NCI-H2171 treated with DMSO at 0.1 percent for 48 hours (cell line): Measurements from ENCODE around the gene CEP97.
"Not testable (repeated sequence)": the region's sequence is repeated elsewhere in the genome, so short reads cannot be mapped to it uniquely, and the experiment has no call there.

Experiments
- DNase-seq: peaks from one replicate; lab custom pipeline; 2025; lab: John Stamatoyannopoulos, UW

The CEP97 gene

GRCh38 chr3:101762041-101762646, 37.7 kb downstream of the CEP97 start:
- no peak for DNase-seq

- not testable (repeated sequence) for DNase-seq
Measured at GRCh38 chr3:101777745-101778281, 53.4 kb downstream of the CEP97 start.

GRCh38 chr3:101778385-101779046, 54.1 kb downstream of the CEP97 start:
- DNase-seq: no peak

DNA sequence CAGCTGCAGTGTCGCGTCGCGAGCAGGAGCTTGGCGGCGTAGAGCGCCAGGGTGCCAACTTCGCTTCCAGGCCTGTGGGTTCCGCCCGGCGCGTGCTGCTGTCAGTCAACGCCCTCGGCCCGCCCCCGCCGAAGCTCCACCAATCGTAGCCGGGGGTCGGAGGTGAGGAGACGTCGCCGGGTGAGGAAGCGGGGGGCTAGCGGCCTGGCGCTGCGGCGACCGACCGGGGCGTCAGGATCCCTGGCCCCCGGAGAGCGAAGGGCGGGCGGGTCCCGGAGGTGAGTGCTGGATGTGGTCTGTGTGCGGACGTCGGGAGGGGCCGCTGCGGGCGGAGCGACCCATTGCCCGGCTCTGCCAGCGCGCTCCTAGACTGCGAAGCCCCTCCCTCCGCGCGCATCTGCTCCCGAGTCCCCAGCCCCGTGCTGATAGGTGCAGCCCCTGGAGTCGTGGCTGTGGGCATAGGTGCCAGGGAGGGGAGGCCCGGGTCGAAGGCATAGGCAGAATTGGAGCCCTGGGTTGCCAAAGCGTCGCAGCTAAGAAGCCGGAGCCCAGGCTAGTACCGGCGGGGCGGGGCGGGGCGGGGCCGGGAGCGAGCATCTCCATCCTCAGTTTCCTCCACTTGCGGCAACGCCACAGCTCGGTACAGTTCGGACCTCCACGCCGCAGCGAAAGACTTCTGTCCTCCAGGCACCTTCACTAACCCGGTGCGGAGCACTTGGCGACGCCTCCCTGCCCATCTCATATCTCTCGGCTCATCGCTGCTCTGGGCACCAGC, 54.8 kb downstream of the CEP97 start, which contains the start of gene NXPE3:
TSS of gene NXPE3 (plus strand) at position 165 of the 775 bp plus-strand sequence. CDS start 6,386 bp downstream, outside the sequence.
- DNase-seq: peak; percentile 97

GRCh38 chr3:101779822-101780381, 55.5 kb downstream of the CEP97 start:
- peak; percentile 34 for DNase-seq

DNA sequence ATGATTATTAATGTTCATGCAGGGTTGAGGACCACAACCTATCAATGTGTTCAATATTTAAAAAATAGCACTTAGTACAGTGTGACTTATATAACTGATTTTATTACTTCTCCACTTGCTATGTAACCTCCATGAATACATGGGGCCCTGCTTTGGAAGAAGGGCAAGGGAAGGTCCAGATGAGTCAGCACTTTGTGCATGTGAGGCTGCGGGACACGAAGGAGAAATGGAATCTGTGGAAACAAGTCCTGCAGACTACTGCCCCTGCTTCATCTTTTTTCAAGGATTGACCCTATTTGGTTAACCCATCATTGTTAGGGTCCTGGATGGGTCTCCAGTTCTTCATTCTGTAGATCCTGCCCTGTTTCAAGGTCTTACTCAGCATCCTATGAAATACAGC, 56.2 kb downstream of the CEP97 start:
- no peak for DNase-seq

DNA sequence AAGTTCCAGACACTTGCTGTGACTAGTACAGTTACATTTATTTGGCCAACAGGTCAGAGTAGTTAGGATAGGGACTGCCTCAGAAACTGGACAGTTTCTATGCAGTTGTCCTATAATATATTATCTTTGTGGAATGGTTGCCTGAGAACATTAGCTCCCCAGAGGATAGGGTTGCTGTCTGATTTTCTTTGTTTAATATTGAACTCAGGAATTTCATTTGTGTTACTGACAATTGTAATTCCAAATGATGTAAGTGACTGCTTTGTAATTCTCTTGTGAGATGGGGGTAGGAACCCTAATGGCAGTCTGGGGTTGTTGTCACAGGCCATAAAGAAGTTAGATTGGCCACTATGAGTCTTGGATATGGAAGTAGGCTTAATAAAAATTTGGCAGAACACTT, 56.8 kb downstream of the CEP97 start:
- DNase-seq: no peak

DNA sequence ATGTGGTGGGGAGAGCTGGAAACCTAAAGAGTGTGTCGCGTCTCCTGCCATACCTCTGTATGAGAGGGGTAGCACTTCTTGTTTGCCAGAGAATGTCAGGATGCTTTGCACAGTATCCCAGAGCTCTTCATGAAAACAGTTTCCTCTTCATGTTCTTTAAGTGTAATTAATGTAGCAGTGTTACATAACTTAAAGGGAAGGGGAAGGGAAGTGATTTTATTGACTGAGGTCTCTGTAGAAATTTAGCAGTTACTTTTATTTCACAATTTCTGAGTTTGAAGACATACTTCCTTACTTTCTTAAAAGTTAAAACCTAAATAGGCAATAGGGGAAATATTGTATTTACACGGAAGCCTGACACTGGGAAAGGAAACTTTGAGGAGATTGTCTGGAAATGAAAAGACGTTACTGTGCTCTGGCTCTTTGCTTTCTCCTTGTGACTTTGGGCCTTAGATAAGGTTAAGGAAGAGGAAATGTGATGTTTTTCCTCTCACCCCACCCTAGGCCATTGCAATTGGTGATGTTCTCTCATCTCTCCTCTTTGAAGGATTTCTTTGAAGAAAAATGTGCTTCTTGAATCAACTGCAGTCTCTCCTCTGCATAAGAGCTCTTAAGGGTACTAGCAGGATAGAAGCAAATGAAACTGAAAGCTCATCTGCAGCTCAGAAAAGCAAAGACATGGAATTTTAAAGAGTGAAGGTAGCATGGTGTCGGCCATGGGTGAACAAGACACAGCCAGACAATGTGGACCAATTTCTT, 60.6 kb downstream of the CEP97 start:
- no peak for DNase-seq

DNA sequence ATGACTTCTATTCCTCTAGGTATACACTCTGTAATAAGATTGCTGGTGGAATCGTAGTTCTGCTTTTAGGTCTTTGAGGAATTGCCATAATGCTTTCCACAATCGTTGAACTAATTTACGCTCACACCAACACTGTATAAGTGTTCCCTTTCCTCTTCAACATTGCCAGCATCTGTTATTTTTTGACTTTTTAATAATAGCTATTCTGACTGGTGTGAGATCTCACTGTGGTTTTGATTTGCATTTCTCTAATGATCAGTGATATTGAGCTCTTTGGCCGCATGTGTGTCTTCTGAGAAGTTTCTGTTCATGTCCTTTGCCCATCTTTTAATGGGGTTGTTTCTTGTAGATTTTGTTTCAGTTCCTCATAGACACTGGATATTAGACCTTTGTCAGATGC, 67.4 kb downstream of the CEP97 start:
- DNase-seq: no peak

DNA sequence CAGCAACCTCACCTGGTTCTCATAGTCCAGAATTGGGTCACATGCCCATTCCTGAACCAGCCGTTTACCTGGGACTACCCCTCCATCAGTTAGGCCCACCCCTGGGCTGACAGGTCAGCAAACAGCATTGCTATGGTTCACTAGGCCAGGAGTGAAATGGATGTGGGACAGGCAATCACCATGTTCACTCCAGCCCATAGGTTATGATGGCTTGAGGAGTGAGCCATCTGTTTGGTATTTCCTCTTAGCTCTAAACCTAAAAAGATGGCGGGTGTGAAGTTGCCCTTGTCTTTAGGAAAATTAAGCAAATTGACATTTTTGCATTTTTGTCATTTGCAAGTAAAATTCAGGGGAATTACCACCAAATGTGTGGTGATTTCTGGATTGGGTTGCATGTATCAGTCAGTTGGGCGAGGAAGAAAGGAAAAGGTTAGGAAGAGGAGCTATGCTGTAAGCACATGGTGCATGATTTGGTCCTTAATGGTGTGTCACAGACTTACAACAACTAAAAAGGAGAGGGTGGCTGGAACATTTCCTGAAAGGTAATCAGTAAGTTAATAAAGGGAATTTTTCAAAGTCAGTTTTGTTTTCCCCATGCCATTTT, 71.8 kb downstream of the CEP97 start:
- DNase-seq: no peak

- DNase-seq: no peak
Measured at GRCh38 chr3:101801174-101801573, 76.8 kb downstream of the CEP97 start.

DNA sequence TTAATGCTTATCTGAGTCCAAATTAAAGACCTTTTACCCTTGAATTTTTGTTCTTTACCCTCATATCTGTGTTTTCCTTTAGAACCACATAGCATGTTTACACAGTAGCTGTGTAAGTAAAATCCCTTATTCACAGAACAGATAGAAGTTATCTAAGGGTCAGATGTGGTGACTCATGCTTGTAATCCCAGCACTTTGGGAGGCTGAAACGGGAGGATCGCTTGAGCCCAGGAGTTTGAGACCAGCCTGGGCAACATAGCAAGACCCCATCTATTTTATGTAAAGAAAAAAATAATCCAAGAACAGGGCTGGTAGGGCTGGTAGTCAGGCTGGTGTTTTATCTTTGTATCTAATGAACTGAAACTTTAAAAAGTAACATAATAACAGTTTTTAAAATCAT, 77.8 kb downstream of the CEP97 start:
- DNase-seq: no peak

DNA sequence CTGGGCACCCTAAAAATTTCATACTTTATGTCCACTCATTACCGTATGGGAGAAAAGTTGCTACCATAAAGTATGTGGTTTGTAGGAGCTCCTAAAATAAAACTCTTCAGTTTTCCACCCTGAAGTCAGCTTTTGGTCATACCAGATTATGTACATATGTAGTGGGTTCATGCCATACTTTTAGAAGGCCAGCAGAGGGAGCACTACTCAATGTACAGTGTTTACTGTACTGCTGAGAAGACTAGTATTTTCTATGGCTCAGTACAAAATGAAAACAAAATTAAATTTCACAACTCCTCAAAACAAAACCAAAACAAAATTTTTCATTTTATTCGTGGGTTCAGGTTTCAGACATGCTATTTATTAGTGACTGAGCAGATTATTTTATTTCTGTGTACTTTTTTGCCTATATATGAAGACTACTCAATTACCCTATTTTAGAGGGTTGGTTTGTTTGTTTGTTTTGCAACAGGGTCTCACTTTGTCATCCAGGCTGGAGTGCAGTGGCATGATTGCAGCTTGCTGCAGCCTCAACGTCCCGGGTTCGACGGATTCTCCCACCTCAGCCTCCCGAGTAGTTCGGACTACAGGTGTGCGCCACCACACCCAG, 78.9 kb downstream of the CEP97 start:
- peak; percentile 73 for DNase-seq

DNA sequence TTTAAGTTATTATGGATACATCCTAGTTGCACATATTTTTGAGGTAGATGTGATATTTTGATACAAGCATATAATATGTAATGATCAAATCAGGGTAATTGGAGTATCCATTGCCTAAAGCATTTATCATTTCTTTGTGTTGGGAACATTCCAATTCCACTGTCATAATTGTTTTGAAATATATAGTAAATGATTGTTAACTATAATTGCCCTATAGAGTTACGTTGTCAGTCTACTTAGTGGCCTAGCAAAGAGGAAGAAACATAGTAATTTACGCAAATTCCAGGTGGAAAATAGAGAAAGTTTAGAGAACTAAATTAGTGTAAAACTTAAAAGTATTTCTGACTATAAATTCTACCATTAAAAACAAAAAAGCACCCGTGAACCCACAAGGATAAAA, 79.5 kb downstream of the CEP97 start:
- no peak for DNase-seq

GRCh38 chr3:101806491-101806890, 82.1 kb downstream of the CEP97 start:
- no peak for DNase-seq

- no peak for DNase-seq
Measured at GRCh38 chr3:101807888-101808287, 83.5 kb downstream of the CEP97 start.

DNA sequence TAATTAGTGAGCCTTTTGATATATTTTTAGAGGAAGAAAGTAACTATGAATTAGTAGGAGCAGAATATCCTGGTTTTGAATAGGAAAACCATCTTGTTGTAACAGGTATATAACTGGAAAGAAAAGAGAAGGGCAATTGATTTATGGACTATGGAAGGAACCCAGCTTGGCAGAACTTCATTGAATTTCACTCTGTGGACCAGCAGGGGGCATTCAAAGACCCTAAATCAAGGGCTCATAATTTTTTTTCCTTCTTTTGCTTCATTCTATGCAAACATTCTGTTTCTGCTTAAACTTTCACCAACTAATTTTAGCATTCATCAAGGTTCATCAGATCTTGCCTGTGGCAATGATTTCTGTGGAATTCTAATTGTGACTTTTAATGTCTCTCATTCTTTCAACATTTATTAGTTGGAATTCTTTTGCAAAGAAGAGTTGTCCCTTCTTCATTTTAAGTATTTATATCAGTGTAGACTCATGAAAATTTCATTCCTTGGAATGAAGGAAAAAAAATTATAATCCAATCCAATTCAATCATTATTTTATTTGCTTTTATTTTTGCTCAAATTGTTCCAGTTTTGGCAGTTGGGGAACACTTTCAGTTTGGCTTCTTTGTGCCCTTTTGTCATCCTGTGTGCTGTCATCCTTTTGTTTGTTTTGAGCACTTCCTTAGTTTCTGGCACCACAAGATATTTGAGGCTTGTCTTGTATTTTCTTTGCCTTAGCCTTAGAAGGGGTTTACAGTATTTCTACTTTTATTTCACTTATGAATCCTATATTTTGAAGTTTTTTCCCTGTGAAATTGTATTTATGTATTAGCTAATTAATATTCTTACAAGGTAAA, 85.0 kb downstream of the CEP97 start:
- peak; percentile 14 for DNase-seq

DNA sequence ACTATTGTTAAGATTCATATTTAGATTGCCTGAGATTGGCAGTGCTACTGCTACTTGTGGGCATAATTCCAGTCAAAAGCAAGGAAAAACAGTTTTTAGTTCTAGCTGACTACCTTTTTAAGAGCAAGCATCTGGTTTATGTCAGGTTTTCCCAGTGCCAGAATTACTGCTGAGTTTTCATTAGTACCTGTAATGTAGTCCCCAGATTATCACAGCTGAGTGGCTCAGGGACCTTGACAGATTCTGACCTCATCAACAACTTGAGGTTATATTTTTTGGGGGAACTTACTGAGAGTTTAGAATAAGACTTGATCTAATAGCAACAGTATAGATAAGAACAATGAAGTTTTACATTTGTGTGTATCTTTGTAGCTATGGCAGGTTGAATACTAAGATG, 85.6 kb downstream of the CEP97 start:
- peak; percentile 36 for DNase-seq

- DNase-seq: no peak
Measured at GRCh38 chr3:101811875-101812274, 87.5 kb downstream of the CEP97 start.

- no peak for DNase-seq
Measured at GRCh38 chr3:101812895-101813294, 88.5 kb downstream of the CEP97 start.
